PC-9 (cell line): ENCODE results near the gene SLC8A2.

Source experiments
- CTCF ChIP-seq: fragments of 200-600 bp; sonication (generic); conservative IDR thresholded peaks from 2 replicates; pipeline ENCODE4 v1.6.1; 2017; ENCODE audit warnings: mixed run types, antibody characterized with exemption, mild to moderate bottlenecking, moderate library complexity
- EZH2 ChIP-seq: fragments of 200-600 bp; sonication (generic); IDR thresholded peaks from 2 replicates; pipeline ENCODE4 v1.8.0; 2017; ENCODE audit warnings: antibody characterized with exemption, low read depth

- TF ChIP-seq CTCF (no peak), EZH2 (no peak)
These were observed 35.3 kb upstream of the SLC8A2 start for GRCh38 chr19:47507012-47507411.
